IMR-90 (cell line): ENCODE data around the gene ADD1. TPM values are rescaled to one million over a fixed set of nuclear protein-coding genes. Genes with fewer than 3 reads are reported as not detected.

Source experiments
- NFE2L2 ChIP-seq: fragments of 150-350 bp; IDR thresholded peaks from 2 replicates; pipeline ENCODE4 v1.6.1; 2016; ENCODE audit warnings: low read depth, mild to moderate bottlenecking, low read length
- RAD21 ChIP-seq: IDR thresholded peaks from 2 replicates; pipeline ENCODE4 v1.6.1; 2012; ENCODE audit warnings: low read length, improper control_type of control experiment
- RFX5 ChIP-seq: IDR thresholded peaks from 2 replicates; pipeline ENCODE4 v1.8.0; 2012; ENCODE audit warnings: low read depth, mild to moderate bottlenecking, low read length, moderate library complexity
- polyA plus RNA-seq, 3 experiments: library from polyadenylated mRNA; depleted of rRNA; stranded (reverse); fragments of >200 nt; gene quantifications; 2 replicates each; pipeline ENCODE4 v1.2.3, GENCODE V29; 2012; ENCODE audit warnings: low replicate concordance in 1 of 3
- total RNA-seq: library from RNA; depleted of rRNA; stranded (reverse); fragments of >200 nt; gene quantifications from 2 replicates; pipeline ENCODE4 v1.2.3, GENCODE V29; 2012
- TF ChIP-seq, protein P1 (sequence below): fragments of 150-350 bp; IDR thresholded peaks from 2 replicates; pipeline ENCODE4 v1.6.1; 2017; ENCODE audit warnings: mild to moderate bottlenecking, antibody characterized with exemption, low read length, low read depth

ADD1 gene
- total and polyA plus RNA-seq, 2 of the 4 experiments (the other 2 are of a cell fraction): 122 to 215 TPM

GRCh38 chr4:2799224-2799911 is 44.3 kb upstream of the ADD1 start (continued):
- TF ChIP-seq NFE2L2 (no peak), RAD21 (no peak), RFX5 (no peak)
- TF ChIP-seq, protein P1, sequence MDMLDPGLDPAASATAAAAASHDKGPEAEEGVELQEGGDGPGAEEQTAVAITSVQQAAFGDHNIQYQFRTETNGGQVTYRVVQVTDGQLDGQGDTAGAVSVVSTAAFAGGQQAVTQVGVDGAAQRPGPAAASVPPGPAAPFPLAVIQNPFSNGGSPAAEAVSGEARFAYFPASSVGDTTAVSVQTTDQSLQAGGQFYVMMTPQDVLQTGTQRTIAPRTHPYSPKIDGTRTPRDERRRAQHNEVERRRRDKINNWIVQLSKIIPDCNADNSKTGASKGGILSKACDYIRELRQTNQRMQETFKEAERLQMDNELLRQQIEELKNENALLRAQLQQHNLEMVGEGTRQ: no peak
